ENCODE measurements around the gene MACROH2A2. TPM values are rescaled to one million over a fixed set of nuclear protein-coding genes. Genes with fewer than 3 reads are reported as not detected.

The MACROH2A2 gene
- total and polyA plus RNA-seq, 2 of the 8 experiments (the other 6 are each of a cell fraction or from before 2014, with no cell fraction given): 7.9 to 9.3 TPM

DNA sequence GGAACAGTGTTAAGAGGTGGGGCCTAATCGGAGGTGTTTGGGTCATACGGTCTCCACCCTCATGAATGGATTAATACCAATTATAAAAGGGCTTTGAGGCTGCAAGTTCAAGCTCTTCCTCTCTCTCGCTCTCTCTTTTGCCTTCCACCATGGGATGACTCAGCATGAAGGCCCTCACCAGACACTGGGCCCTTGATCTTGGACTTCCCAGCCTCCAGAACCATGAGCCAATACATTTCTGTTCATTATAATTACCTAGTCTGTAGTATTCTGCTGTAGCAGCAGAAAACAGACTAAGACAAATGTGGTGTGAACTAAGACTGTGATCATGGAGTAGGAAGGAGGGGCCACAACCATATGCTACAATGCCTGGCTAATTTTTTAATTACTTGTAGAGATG, 72.3 kb downstream of the MACROH2A2 start:
- Histone ChIP-seq H2AFZ (ENCODE audit: low read length) (no peak overlapping the region), H3K4me2 (ENCODE audit: insufficient read depth in 1 of 2, low read depth in 2 of 2, low read length in 2 of 2) (no peak overlapping the region), H2BK5ac (ENCODE audit: low read depth, low read length) (no peak overlapping the region), H3K4me3 (ENCODE audit: extremely low read depth in 1 of 4, insufficient read depth in 2 of 4, low read depth in 3 of 4, low read length in 4 of 4) (no peak overlapping the region), H4K8ac (ENCODE audit: extremely low read depth, insufficient read depth, low read length) (no peak overlapping the region), H3K23ac (ENCODE audit: insufficient read length) (no peak overlapping the region), H3K9ac (replicated peaks in 1 of 4; ENCODE audit: extremely low read depth in 1 of 4, low read depth in 3 of 4, low read length in 3 of 4) (no peak overlapping the region), H3K27ac (ENCODE audit: low read depth, low read length) (no peak overlapping the region), H4K20me1 (replicated peaks in 1 of 2; ENCODE audit: control insufficient read depth in 1 of 2, insufficient read depth in 2 of 2, low read length in 2 of 2) (no peaks in the 10 kb centered on the region), H3K56ac (replicated peaks; ENCODE audit: insufficient read length, low read depth, low read length) (no peak overlapping the region), H2BK12ac (ENCODE audit: low read depth, low read length) (no peak overlapping the region), H3K14ac (ENCODE audit: insufficient read length) (no peak overlapping the region), H3K4ac (replicated peaks; ENCODE audit: insufficient read length, low read depth, low read length) (no peak overlapping the region), H3K27me3 (replicated peaks in 1 of 4; ENCODE audit: control insufficient read depth in 3 of 4, extremely low read depth in 1 of 4, insufficient read depth in 3 of 4, low read length in 3 of 4) (no peaks in the 10 kb centered on the region), H2BK15ac (ENCODE audit: low read length) (no peak overlapping the region), H2AK5ac (ENCODE audit: low read depth, low read length) (no peak overlapping the region), H3K23me2 (ENCODE audit: low read depth, low read length) (no peaks in the 10 kb centered on the region), H3K79me1 (ENCODE audit: low read depth, low read length) (no peaks in the 10 kb centered on the region), H4K5ac (ENCODE audit: insufficient read length, low read depth, low read length) (no peak overlapping the region), H3K36me3 (ENCODE audit: control insufficient read depth in 2 of 4, insufficient read depth in 4 of 4, low read length in 3 of 4) (no peaks in the 10 kb centered on the region; a peak in 1 of 8 replicates), H4K91ac (replicated peaks; ENCODE audit: insufficient read length, low read length) (no peak overlapping the region), H3K79me2 (ENCODE audit: control insufficient read depth in 1 of 2, insufficient read depth in 2 of 2, low read length in 2 of 2) (no peaks in the 10 kb centered on the region), H2BK120ac (replicated peaks; ENCODE audit: low read depth, low read length) (no peak overlapping the region), H3K4me1 (replicated peaks in 1 of 4; ENCODE audit: control insufficient read depth in 3 of 4, insufficient read depth in 4 of 4, low read length in 3 of 4) (no peaks in the 10 kb centered on the region), H3K18ac (ENCODE audit: extremely low read depth, low read length) (no peak overlapping the region), H3K9me3 (ENCODE audit: insufficient read depth in 2 of 2, low read depth in 1 of 2, low read length in 1 of 2) (no peaks in the 10 kb centered on the region), H2BK20ac (ENCODE audit: low read length) (no peak overlapping the region)
- DNase-seq (ENCODE audit: low read depth in 1 of 2, low spot score in 2 of 2) (no peak), FAIRE-seq (no peak)
- ChIA-PET CTCF (ENCODE audit: partially characterized antibody) (interaction anchor here (1.1 to 11.0 kb wide), 4 partner anchors 9 to 79 kb away, joined by 3 to 155 read pairs (median 6); no protein-coding TSS in a partner anchor), POLR2A (ENCODE audit: partially characterized antibody) (interaction anchor here (2.6 kb wide), 1 partner anchor 9 kb away, joined by 13 read pairs; no protein-coding TSS in a partner anchor)
- 93% methylated on average over 3 of the region's 3 CpGs; no CpG with 5 or more reads in 1 of the 2 experiments for WGBS, 2 experiments (ENCODE audit: extremely low coverage in 1 of 2, insufficient coverage in 1 of 2, insufficient read length in 1 of 2, insufficient replicate concordance in 2 of 2, low coverage in 1 of 2, low lambda C conversion rate in 2 of 2, missing lambda C conversion rate in 1 of 2)
- TF ChIP-seq RNF2 (IDR thresholded peaks at IDR 0.05; ENCODE audit: borderline replicate concordance, low read depth, low read length, missing control alignments, poor library complexity, severe bottlenecking) (no peak), CTBP2 (IDR thresholded peaks at IDR 0.05; ENCODE audit: borderline replicate concordance, insufficient read depth, insufficient read length, low read length) (no peak), GABPA (IDR thresholded peaks at IDR 0.05; ENCODE audit: borderline replicate concordance, insufficient read depth, low read length) (no peak), CTCF (IDR thresholded peaks at IDR 0.05; ENCODE audit: control extremely low read depth in 1 of 3, insufficient read depth in 1 of 3, low read depth in 1 of 3, low read length in 3 of 3) (no peak), TCF12 (IDR thresholded peaks at IDR 0.05; ENCODE audit: low read depth, low read length) (no peak), CREB1 (IDR thresholded peaks at IDR 0.05) (no peak), EZH2 (IDR thresholded peaks at IDR 0.05; ENCODE audit: low read depth, low read length, severe bottlenecking) (no peak), NRF1 (IDR thresholded peaks at IDR 0.05; ENCODE audit: low read depth, low read length) (no peak), SRF (IDR thresholded peaks at IDR 0.05; ENCODE audit: low read depth, low read length) (no peak), TAF7 (optimal IDR thresholded peaks at IDR 0.05; ENCODE audit: borderline replicate concordance, low read depth, low read length) (no peak), GTF2F1 (IDR thresholded peaks at IDR 0.05; ENCODE audit: borderline replicate concordance, low read depth, low read length) (no peak)
